NCI-H2107 treated with DMSO at 0.1 percent for 48 hours (cell line): ENCODE measurements around the gene ACOT11.
"Not testable (repeated sequence)": the region's sequence is repeated elsewhere in the genome, so short reads cannot be mapped to it uniquely, and the experiment has no call there.

Experiments used
- DNase-seq: peaks from one replicate; lab custom pipeline; 2025; ENCODE audit not compliant: unreplicated experiment; lab: John Stamatoyannopoulos, UW

ACOT11 gene

DNA sequence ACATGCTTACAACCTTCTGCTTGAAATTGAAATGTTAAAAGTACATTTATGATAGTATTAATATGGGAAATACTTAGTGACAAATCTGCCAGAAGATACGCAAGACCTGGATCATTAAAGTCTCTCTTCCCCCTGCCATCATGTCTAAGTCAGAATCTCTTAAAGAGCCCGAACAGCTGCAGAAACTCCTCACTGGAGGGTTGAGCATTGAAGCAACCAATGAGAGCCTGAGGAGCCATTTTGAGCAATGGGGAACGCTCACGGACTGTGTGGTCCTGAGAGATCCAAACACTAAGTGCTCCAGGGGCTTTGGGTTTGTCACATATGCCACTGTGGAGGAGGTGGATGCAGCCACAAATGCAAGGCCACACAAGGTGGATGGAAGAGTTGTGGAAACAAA is 11.4 kb upstream of the ACOT11 start:
- not testable (repeated sequence) for DNase-seq

DNA sequence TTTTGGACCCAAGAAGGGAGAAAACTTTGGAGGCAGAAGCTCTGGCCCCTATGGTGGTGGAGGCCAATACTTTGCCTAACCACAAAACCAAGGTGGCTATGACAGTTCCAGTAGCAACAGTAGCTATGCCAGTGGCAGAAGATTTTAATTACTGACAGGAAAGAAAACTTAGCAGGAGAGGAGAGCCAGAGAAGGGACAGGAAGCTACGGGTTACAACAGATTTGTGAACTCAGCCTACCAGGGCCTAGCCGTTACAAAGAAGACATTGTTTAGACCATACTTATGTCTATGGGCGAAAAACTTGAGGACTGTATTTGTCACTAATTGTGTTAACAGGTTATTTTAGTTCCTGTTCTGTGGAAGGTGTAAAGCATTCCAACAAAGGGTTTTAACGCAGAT is 10.4 kb upstream of the ACOT11 start:
- DNase-seq: no peak

GRCh38 chr1:54538538-54538937 is 9.5 kb upstream of the ACOT11 start:
- no peak for DNase-seq

DNA sequence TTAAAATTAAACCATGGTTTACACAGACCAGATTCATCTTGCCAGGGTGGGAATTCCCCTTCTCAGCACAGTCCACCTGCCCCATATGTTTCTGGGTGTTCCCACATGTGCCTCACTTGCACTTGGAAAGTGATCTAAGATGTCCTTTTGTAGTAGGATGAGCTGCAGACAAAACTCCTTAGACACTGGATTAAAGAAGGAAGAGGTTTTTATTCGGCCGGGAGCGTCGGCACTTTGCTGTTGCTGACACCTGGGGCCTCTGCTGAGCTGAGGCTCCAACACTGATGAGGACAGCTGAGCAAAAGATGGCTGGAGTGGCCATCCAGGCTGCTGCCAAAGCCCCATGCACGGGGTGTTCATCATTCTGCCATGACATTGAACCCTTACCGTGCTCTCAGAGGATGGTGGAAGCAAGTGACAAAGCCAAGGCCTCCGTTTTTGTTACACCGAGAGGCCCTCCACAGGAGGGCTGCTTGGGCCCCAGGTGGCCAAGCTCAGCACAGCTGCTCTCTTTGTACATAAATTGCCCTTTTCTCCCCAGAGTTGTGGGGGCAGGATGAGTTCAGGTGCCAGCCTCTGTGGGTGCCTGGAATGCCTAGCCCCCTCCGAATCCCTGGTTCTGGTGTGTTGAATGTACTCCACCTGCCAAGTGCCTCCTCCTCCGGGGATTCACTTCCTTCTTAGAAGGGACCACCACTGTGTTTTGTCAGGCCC is 7.3 kb upstream of the ACOT11 start:
- no peak for DNase-seq

DNA sequence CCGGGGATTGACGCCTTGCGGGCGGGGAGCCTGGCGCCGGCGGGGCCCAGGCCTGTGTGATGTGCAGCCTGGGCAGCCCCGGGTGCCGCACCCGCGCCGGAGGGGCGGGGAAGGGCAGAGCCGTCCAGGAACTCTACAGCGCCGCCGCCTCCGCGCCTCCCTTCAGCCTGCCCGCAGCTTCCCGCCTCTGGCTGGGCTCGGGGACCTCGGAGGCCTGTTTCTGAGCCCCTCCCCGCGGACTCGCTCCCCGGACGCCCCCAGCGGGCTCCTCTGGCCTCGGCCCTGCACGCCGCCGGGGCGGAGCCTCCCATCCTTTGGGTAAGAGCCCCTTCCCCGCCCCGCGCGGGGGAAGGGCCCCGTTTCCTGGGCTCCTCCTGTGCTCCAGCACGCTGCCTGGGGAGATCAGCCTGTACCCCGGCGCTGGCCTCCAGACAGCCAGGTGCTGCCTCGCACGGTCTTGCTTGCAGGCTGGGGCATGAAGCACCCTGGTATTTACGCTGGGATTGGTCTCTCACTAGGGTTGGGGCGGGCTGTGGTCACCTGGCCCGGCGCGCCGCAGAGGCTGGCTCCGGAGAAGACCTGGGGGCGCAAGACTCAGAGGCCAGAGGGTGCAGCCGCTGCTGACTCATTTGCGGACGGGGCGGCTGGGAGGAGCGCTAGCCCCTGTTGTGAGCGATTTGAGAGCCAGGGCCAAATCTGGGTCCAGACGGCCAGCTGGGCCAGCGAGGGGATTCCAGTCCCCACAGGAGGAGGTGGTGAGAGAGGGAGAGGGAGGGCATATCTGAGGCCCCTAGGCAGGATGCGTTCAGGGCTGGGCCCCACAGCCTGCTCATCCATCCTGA is 5.7 kb upstream of the ACOT11 start:
- DNase-seq: peak; percentile 87

DNA sequence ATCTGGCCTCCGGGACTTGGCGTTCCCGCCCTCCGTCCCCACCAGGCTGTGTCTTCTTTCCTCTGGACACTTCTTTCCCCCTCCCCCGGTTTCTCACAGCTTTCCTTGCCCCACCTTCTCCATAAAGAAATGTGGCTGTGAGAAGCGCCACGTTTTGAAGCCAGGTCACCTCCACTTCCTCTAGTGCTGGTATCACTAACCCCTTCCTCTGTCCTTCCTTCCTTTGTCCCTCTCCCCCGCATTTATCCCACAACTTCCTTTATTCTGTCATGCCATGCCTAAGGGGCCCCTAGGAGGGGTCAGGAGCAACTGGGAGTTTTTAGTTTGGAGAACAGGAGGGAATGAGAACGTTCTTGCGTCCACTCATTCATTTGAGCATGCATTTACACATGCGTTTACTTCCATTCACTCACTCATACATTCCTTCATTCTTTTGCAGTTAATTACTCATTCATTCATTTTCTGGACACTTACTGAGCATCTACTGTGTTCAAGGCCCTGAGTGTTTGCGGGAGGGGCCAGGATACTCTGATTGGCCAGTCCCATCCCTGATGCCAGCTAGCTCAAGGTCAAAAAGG is 5.0 kb upstream of the ACOT11 start:
- DNase-seq: no peak

- DNase-seq: no peak
Observed at GRCh38 chr1:54543729-54544496, 4.1 kb upstream of the ACOT11 start.

DNA sequence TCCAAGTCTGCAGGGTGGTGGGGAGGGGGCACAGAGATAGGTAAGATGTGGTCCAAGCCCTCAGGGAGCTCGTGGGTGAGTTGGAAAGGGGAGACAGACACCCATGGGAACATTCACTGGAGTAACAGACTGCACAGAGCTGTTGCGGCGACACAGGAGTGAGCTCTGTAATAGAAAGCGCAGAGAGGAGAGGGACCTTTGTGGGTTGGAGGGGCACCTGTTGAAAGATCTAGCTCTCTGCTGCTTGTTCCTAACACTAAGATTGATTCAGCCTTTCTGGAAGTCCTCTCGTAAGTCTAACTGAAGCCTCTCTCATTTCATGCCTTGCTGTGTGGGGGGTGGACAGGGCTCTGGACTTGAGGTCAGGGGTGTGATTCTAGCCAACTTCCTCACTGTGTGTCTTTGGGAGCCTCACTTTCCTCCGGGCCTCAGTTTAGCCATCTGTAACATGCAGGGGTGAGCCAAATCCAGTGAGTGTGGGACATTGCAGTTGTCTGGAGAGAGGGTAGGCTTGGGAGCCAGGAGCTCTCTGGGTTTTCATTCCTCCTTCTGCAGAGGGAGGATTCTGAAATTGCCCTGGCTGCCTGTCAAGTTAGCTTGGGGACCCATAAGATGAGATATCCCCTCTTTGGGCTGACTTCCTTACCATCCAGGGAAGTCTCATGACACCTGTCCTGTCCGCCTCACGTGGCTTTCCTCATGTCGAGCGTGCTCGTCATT is 2.0 kb upstream of the ACOT11 start:
- DNase-seq: no peak

DNA sequence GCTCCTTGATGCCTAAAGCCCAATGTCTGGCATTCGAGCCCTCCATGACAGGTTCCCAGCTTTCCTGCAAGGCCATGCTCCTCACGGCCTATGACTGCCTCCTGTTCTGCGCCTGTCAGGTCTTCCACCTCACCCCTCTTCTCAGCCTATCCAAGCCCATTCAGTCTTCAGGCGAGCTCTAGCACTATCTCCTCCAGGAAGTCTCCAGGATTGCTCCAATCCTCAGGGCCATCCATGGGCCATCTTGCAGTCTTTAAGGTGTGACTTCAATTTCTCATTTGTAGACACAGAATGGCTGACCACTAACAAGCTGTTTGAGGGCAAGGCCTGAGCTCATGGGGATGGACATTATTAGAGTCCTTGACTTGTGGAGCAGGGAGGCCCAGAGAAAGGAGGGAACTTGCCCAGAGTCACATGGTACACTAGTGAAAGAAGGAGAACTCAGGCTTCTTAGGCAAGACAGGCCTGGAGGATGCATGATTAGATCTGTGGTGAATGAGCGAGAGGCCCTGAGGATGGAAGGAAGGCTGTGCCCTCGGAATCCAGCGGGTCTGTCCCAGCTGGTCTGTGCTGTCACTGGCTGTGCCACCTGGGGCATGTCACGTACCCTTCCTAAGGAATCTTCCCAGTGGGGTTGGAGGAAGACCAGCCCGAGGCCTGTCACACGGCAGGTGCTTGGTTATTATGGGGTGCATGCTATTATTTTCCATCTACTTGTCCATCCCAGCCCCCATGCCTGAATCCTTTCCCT is 1.2 kb upstream of the ACOT11 start:
- no peak for DNase-seq

- DNase-seq: no peak
Observed at GRCh38 chr1:54548389-54549044, 489 bp downstream of the ACOT11 start.

- DNase-seq: no peak
Observed at GRCh38 chr1:54549181-54549924, 1.3 kb downstream of the ACOT11 start.

GRCh38 chr1:54551891-54552290 is 3.9 kb downstream of the ACOT11 start:
- no peak for DNase-seq

- DNase-seq: no peak
Observed at GRCh38 chr1:54553602-54554313, 5.7 kb downstream of the ACOT11 start.

DNA sequence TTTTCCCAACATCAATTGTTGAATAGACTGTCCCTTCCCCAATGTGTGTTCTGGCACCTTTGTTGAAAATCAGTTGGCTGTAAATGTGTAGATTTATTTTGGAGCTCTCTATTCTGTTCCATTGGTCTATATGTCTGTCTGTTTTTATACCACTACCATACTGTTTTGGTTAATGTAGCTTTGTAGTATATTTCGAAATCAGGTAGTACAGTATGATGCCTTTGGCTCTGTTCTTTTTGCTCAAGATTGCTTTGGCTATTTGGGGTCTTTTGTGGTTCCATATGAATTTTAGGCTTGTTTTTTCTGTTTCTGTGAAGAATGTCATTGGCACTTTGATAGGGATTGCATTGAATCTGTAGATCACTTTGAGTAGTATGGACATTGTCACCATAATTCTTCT is 8.1 kb downstream of the ACOT11 start:
- no peak for DNase-seq

GRCh38 chr1:54557671-54558355 is 9.8 kb downstream of the ACOT11 start:
- DNase-seq: no peak

- no peak for DNase-seq
Observed at GRCh38 chr1:54558434-54559030, 10.5 kb downstream of the ACOT11 start.

- no peak for DNase-seq
Observed at GRCh38 chr1:54559111-54559548, 11.1 kb downstream of the ACOT11 start.
